ENCODE results near the gene FANCE.
"Not testable (repeated sequence)": the region's sequence is repeated elsewhere in the genome, so short reads cannot be mapped to it uniquely, and the experiment has no call there.

FANCE gene

GRCh38 chr6:35500782-35501181 is 48.6 kb downstream of the FANCE start:
- peak; percentile 65 for DNase-seq

- no peak for DNase-seq
Observed at GRCh38 chr6:35501784-35502183, 49.6 kb downstream of the FANCE start.

GRCh38 chr6:35503534-35503933 is 51.4 kb downstream of the FANCE start:
- DNase-seq, result no peak

GRCh38 chr6:35505999-35506412 is 53.9 kb downstream of the FANCE start:
- no peak for DNase-seq

GRCh38 chr6:35506536-35506935 is 54.4 kb downstream of the FANCE start:
- DNase-seq, result no peak

GRCh38 chr6:35507221-35507620 is 55.1 kb downstream of the FANCE start:
- no peak for DNase-seq

- DNase-seq, result peak; percentile 79
Observed at GRCh38 chr6:35508027-35508426, 55.9 kb downstream of the FANCE start.

GRCh38 chr6:35508542-35508941 is 56.4 kb downstream of the FANCE start:
- no peak for DNase-seq

GRCh38 chr6:35510916-35511561 is 58.9 kb downstream of the FANCE start:
- DNase-seq, result no peak

- DNase-seq, result no peak
Observed at GRCh38 chr6:35511562-35511941, 59.4 kb downstream of the FANCE start.

GRCh38 chr6:35512006-35512405 is 59.9 kb downstream of the FANCE start:
- DNase-seq, result no peak

- DNase-seq, result no peak
Observed at GRCh38 chr6:35512740-35513139, 60.6 kb downstream of the FANCE start, which contains the start of gene TULP1. TSS of gene TULP1 (minus strand) at chr6:35512896. CDS start at chr6:35512858, 38 bp downstream.

GRCh38 chr6:35514587-35514986 is 62.4 kb downstream of the FANCE start:
- no peak for DNase-seq

GRCh38 chr6:35515939-35516338 is 63.8 kb downstream of the FANCE start:
- not testable (repeated sequence) for DNase-seq

All from NCI-H510A treated with DMSO at 0.1 percent for 48 hours (cell line).